Peyer's patch (tissue), 4 donors: ENCODE data around the gene PPP2R1B. TPM values are rescaled to one million over a fixed set of nuclear protein-coding genes. Genes with fewer than 3 reads are reported as not detected.

Experiments
- DNase-seq, 3 donors: peaks; one replicate each; pipeline ENCODE4 v3.0.0-alpha.2; 2017 to 2019
- H3K27ac ChIP-seq, 4 donors: fragments of 200-600 bp; sonication (generic); one replicate each; pipeline ENCODE4 v1.5.1; 2016 to 2019
- H3K27me3 ChIP-seq, 2 donors: fragments of 200-600 bp; sonication (generic); one replicate each; pipeline ENCODE4 v1.5.1; 2019
- H3K36me3 ChIP-seq, 3 donors: fragments of 200-600 bp; sonication (generic); one replicate each; pipeline ENCODE4 v1.5.1; 2016 to 2019
- H3K4me1 ChIP-seq, 4 donors: fragments of 200-600 bp; sonication (generic); one replicate each; pipeline ENCODE4 v1.5.1; 2016 to 2019
- H3K4me3 ChIP-seq, 4 donors: fragments of 200-600 bp; sonication (generic); 1 replicate in 3 of 4; 2 replicates in 1 of 4; pipeline ENCODE4 v1.5.1; 2016 to 2019; ENCODE audit warnings: mild to moderate bottlenecking in 1 of 4
- H3K9me3 ChIP-seq, 4 donors: fragments of 200-600 bp; sonication (generic); one replicate each; pipeline ENCODE4 v1.5.1; 2016 to 2019; ENCODE audit warnings: mild to moderate bottlenecking in 1 of 4
- POLR2A ChIP-seq, 2 donors: fragments of 450-650 bp; IDR thresholded peaks; one replicate each; pipeline ENCODE4 v1.5.1; 2017; ENCODE audit warnings: antibody characterized with exemption in 2 of 2, mild to moderate bottlenecking in 2 of 2, moderate library complexity in 2 of 2
- total RNA-seq, 4 donors: library from RNA; depleted of rRNA; stranded (reverse); fragments of >200 nt; gene quantifications; one replicate each; pipeline ENCODE4 v1.1.0, GENCODE V29; 2016
- TF ChIP-seq, protein P1 (sequence below), 6 experiments: fragments of 450-650 bp in 4 of 6; fragments of 200-600 bp in 2 of 6; sonication (generic) in 1 of 6; IDR thresholded peaks; one replicate each; pipeline ENCODE4 v1.5.1; 2017 to 2019; ENCODE audit warnings: antibody characterized with exemption in 6 of 6, mild to moderate bottlenecking in 3 of 6, moderate library complexity in 1 of 6

Gene PPP2R1B
- total RNA-seq, 4 donors from 2014 or later, result 25.6 to 51.8 (median 41.7) TPM

DNA sequence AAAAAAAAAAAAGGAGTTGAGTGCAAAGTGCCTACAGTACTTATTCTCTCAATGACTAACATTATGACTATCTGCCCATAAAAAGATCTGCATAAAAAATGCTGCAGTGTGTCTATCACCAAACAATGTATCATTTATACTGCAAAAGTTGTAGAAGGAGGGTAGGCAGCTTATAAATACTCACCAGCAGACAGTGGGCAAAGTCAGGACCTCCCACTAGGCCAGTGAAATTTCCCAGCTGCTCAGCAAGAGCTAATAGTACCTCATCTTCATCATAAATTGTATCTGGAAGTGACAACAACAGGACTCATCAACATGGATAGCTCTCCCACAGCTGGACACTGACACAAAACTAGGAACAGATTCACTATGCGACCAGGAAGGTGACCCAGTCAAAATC is 1.6 kb downstream of the PPP2R1B start:
- H3K27me3 ChIP-seq, result no peaks in the 10 kb centered on the region
- H3K4me3 ChIP-seq, result peak overlapping the region in 2 of 4 donors; percentile 95 to 96
- H3K9me3 ChIP-seq, result no peaks in the 10 kb centered on the region
- DNase-seq, result no peak
- peaks cover 0 to 33% (median 0%) of the 10 kb centered on the region in 3 donors for H3K36me3 ChIP-seq
- H3K4me1 ChIP-seq, result peaks cover 0 to 20% (median 2%) of the 10 kb centered on the region in 4 donors
- TF ChIP-seq, protein P1, sequence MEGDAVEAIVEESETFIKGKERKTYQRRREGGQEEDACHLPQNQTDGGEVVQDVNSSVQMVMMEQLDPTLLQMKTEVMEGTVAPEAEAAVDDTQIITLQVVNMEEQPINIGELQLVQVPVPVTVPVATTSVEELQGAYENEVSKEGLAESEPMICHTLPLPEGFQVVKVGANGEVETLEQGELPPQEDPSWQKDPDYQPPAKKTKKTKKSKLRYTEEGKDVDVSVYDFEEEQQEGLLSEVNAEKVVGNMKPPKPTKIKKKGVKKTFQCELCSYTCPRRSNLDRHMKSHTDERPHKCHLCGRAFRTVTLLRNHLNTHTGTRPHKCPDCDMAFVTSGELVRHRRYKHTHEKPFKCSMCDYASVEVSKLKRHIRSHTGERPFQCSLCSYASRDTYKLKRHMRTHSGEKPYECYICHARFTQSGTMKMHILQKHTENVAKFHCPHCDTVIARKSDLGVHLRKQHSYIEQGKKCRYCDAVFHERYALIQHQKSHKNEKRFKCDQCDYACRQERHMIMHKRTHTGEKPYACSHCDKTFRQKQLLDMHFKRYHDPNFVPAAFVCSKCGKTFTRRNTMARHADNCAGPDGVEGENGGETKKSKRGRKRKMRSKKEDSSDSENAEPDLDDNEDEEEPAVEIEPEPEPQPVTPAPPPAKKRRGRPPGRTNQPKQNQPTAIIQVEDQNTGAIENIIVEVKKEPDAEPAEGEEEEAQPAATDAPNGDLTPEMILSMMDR (IDR thresholded peaks at IDR 0.05), result no peak
- TF ChIP-seq POLR2A (IDR thresholded peaks at IDR 0.05), result peak in 1 of 2 donors; percentile 13
- H3K27ac ChIP-seq, result peak overlapping the region in 2 of 4 donors; percentile 15 to 91

DNA sequence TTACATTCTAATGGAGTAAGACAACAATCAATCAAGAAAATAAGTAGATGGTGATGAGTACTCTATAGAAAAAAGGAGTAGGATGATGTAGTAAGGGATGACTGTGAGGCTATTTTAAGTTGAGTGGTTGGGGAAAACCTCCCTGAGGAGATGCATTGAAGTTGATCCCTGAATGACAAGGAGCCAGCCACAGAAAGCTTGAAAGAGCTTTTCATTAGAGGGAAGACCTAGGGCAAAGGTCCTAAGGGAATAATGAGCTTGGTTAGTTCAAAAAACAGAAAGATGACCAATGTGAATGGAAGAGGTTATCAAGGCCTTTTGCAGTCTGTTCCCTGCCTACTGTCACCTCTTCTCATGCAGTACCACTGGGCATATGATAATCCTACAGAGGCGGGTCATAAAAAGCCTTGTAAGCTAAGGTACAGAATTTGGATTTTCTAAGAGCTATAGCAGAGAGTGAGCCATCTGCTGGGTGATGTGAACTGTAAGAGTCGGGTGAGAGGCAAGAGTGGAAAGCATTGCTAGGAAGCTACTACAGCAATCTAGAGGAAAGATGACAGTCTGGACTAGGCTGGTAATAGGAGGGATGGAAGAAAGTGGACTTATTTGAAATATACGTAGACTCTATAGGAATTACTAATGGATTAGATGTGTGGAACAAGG is 3.1 kb downstream of the PPP2R1B start:
- Histone ChIP-seq H3K27ac (no peak overlapping the region), H3K4me1 (peaks cover 0 to 20% (median 2%) of the 10 kb centered on the region in 4 donors), H3K36me3 (peaks cover 0 to 48% (median 0%) of the 10 kb centered on the region in 3 donors), H3K9me3 (no peaks in the 10 kb centered on the region), H3K4me3 (no peak overlapping the region), H3K27me3 (no peaks in the 10 kb centered on the region)
- TF ChIP-seq, protein P1 (IDR thresholded peaks at IDR 0.05), result no peak
- TF ChIP-seq POLR2A (IDR thresholded peaks at IDR 0.05), result no peak
- no peak for DNase-seq

DNA sequence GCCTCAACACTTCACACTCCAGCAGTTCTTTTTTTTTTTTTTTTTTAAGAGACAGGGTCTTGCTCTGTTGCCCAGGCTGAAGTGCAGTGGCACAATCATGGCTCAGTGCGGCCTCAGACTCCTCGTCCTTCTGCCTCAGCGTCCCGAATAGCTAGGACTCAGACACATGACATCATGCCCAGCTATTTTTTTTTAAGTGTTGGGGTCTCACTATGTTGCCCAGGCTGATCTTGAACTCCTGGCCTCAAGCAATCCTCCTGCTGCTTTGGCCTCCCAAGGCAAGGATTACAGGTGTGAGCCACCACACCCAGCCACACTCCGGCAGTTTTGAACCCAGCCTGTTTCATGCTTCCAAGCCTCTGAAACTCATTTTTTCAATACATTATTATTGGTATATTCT is 3.7 kb downstream of the PPP2R1B start:
- Histone ChIP-seq H3K27me3 (no peaks in the 10 kb centered on the region), H3K4me1 (peaks cover 0 to 20% (median 2%) of the 10 kb centered on the region in 4 donors)

DNA sequence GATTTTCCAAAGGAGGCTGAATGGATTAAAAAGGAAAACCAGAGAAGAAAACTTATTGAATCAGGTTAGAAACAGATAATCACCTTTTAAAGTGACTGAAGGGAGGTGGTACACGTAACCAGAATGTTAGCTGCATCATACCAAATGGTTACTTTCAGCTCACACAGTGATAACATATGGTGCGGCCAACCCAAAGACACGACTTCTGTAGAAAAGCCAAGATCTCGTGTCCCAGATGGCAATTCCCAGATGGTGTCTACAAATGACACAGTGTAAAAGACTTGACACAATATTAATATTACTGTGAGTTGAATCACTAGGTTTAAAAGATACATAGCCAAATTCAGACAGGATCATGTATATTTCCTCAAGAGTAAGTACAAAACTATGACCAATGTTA is 5.2 kb downstream of the PPP2R1B start:
- Histone ChIP-seq H3K4me3 (no peak overlapping the region), H3K4me1 (peaks cover 0 to 21% (median 0%) of the 10 kb centered on the region in 4 donors), H3K36me3 (peaks cover 0 to 62% (median 0%) of the 10 kb centered on the region in 3 donors), H3K27me3 (no peaks in the 10 kb centered on the region), H3K27ac (no peak overlapping the region), H3K9me3 (no peaks in the 10 kb centered on the region)
- TF ChIP-seq POLR2A (IDR thresholded peaks at IDR 0.05), result no peak
- TF ChIP-seq, protein P1 (IDR thresholded peaks at IDR 0.05), result no peak
- DNase-seq, result no peak

More for the DNA sequence above, 3.7 kb downstream of the PPP2R1B start:
- H3K27ac ChIP-seq, result no peak overlapping the region
- H3K9me3 ChIP-seq, result no peaks in the 10 kb centered on the region
- H3K4me3 ChIP-seq, result no peak overlapping the region
- no peak for TF ChIP-seq POLR2A (IDR thresholded peaks at IDR 0.05)
- TF ChIP-seq, protein P1 (IDR thresholded peaks at IDR 0.05), result no peak
- H3K36me3 ChIP-seq, result peaks cover 0 to 54% (median 0%) of the 10 kb centered on the region in 3 donors
- DNase-seq, result no peak

GRCh38 chr11:111759778-111760407 is 6.3 kb downstream of the PPP2R1B start:
- Histone ChIP-seq H3K27ac (peak overlapping the region in 1 of 4 donors; percentile 16), H3K9me3 (no peaks in the 10 kb centered on the region), H3K4me1 (peaks cover 0 to 21% (median 0%) of the 10 kb centered on the region in 4 donors), H3K27me3 (no peaks in the 10 kb centered on the region), H3K4me3 (no peak overlapping the region), H3K36me3 (peaks cover 0 to 62% (median 0%) of the 10 kb centered on the region in 3 donors)
- DNase-seq, result no peak
- TF ChIP-seq, protein P1 (IDR thresholded peaks at IDR 0.05), result no peak
- no peak for TF ChIP-seq POLR2A (IDR thresholded peaks at IDR 0.05)
